Naive thymus-derived CD8-positive, alpha-beta T cell (primary cell): ENCODE data around the gene APOL5. TPM values are rescaled to one million over a fixed set of nuclear protein-coding genes. Genes with fewer than 3 reads are reported as not detected.
"Not testable (repeated sequence)": the region's sequence is repeated elsewhere in the genome, so short reads cannot be mapped to it uniquely, and the experiment has no call there.

Experiments used
- ATAC-seq, 2 donors: fragments of 150-1000 bp; cut with Tn5 transposase in 1 of 2; sonication (Bioruptor Pico), chemical (Tn5 transposase) in 1 of 2; 1 replicate in 1 of 2; 2 replicates in 1 of 2; pipeline ENCODE4 v1.10.0; 2021; ENCODE audit warnings: mild to moderate bottlenecking in 2 of 2, moderate library complexity in 2 of 2
- POLR2A ChIA-PET: fragments of 350-600 bp; sonication (Branson Sonifier 250); formaldehyde crosslinking; loops from one replicate; lab custom pipeline; 2021; ENCODE audit warnings: antibody characterized with exemption; lab: Charles Lee
- DNase-seq, 10 donors: peaks; one replicate each; pipeline versions ENCODE4 v3.0.0 to v3.0.0-alpha.2; 2020 to 2022
- H3K27ac Mint-ChIP-seq, 10 donors: one replicate each; pipeline ENCODE4 v1.8.0; 2020 to 2022; ENCODE audit warnings: mild to moderate bottlenecking in 10 of 10, mixed read lengths in 10 of 10, moderate library complexity in 4 of 10, inconsistent platforms in 1 of 10
- H3K27me3 Mint-ChIP-seq, 5 donors: one replicate each; pipeline ENCODE4 v1.8.0; 2021 to 2022; ENCODE audit warnings: mixed read lengths in 5 of 5
- H3K36me3 Mint-ChIP-seq, 3 donors: one replicate each; pipeline ENCODE4 v1.8.0; 2020 to 2022; ENCODE audit warnings: mixed read lengths in 3 of 3, mild to moderate bottlenecking in 2 of 3, inconsistent platforms in 1 of 3
- H3K4me1 Mint-ChIP-seq, 4 donors: one replicate each; pipeline ENCODE4 v1.8.0; 2021 to 2022; ENCODE audit warnings: mixed read lengths in 4 of 4
- H3K4me3 Mint-ChIP-seq, 10 donors: one replicate each; pipeline ENCODE4 v1.8.0; 2020 to 2022; ENCODE audit warnings: mild to moderate bottlenecking in 10 of 10, mixed read lengths in 10 of 10, moderate library complexity in 6 of 10, inconsistent platforms in 1 of 10
- H3K9me3 Mint-ChIP-seq, 9 donors: one replicate each; pipeline ENCODE4 v1.8.0; 2020 to 2022; ENCODE audit warnings: mixed read lengths in 9 of 9, mild to moderate bottlenecking in 3 of 9, inconsistent platforms in 1 of 9, moderate library complexity in 1 of 9
- polyA plus RNA-seq, 3 donors: library from polyadenylated mRNA; unstranded; fragments of 300-500 nt; fragmentation: Illumina TruSeq; gene quantifications; one replicate each; pipeline ENCODE4 v1.2.3, GENCODE V29; 2021
- total RNA-seq, 8 experiments: library from RNA in 2 of 8; stranded (reverse) in 2 of 8; gene quantifications; one replicate each; pipeline ENCODE4 v1.2.3 and lab custom pipeline; 2021 to 2026

APOL5 gene
- total RNA-seq (not detected), polyA plus RNA-seq (not detected), total RNA-seq (lab: John Stamatoyannopoulos, UW) (0 reads per million in 6 experiments)

- Mint-ChIP-seq H3K27ac (no peak within 1 kb of the TSS), H3K9me3 (peaks cover 0 to 10% (median 5%) of the 10 kb centered on the region in 9 donors), H3K4me1 (no peaks in the 10 kb centered on the region), H3K36me3 (peaks cover 0 to 12% (median 8%) of the 10 kb centered on the region in 3 donors), H3K4me3 (no peak within 1 kb of the TSS), H3K27me3 (peaks cover 0 to 7% (median 6%) of the 10 kb centered on the region in 5 donors)
- POLR2A ChIA-PET, result no interaction called here
- ATAC-seq (no peak), DNase-seq (no peak)
These were observed at the start of gene APOL5 for GRCh38 chr22:35717572-35717971. Gene APOL5 (plus strand): TSS chr22:35717872. CDS start chr22:35717872, 0 bp downstream.

GRCh38 chr22:35674335-35674734 is 43.3 kb upstream of the APOL5 start:
- H3K27ac Mint-ChIP-seq, result no peak overlapping the region
- H3K4me1 Mint-ChIP-seq, result peaks cover 0 to 21% (median under 1%) of the 10 kb centered on the region in 4 donors
- ATAC-seq (no peak), DNase-seq (no peak)
- H3K27me3 Mint-ChIP-seq, result no peaks in the 10 kb centered on the region
- peaks cover 0 to 28% (median 10%) of the 10 kb centered on the region in 9 donors for H3K9me3 Mint-ChIP-seq
- H3K36me3 Mint-ChIP-seq, result peaks cover 13 to 22% (median 21%) of the 10 kb centered on the region in 3 donors
- H3K4me3 Mint-ChIP-seq, result no peak overlapping the region
- POLR2A ChIA-PET, result no interaction called here

- DNase-seq, POLR2A ChIA-PET, H3K27me3 Mint-ChIP-seq, ATAC-seq, H3K27ac Mint-ChIP-seq, H3K4me3 Mint-ChIP-seq: not testable (repeated sequence)
- peaks cover 13 to 22% (median 21%) of the 10 kb centered on the region in 3 donors for H3K36me3 Mint-ChIP-seq
- peaks cover 0 to 27% (median 10%) of the 10 kb centered on the region in 9 donors for H3K9me3 Mint-ChIP-seq
- peaks cover 1 to 26% (median 4%) of the 10 kb centered on the region in 4 donors for H3K4me1 Mint-ChIP-seq
These were observed 41.6 kb upstream of the APOL5 start for GRCh38 chr22:35676065-35676464.

GRCh38 chr22:35677460-35678187 is 40.0 kb upstream of the APOL5 start:
- H3K27ac Mint-ChIP-seq, result no peak overlapping the region
- no peaks in the 10 kb centered on the region for H3K27me3 Mint-ChIP-seq
- ATAC-seq (no peak), DNase-seq (no peak)
- peaks cover 13 to 21% (median 18%) of the 10 kb centered on the region in 3 donors for H3K36me3 Mint-ChIP-seq
- H3K4me1 Mint-ChIP-seq, result peaks cover 1 to 26% (median 4%) of the 10 kb centered on the region in 4 donors
- POLR2A ChIA-PET, result no interaction called here
- H3K9me3 Mint-ChIP-seq, result peaks cover 0 to 24% (median 10%) of the 10 kb centered on the region in 9 donors
- H3K4me3 Mint-ChIP-seq, result no peak overlapping the region

- Mint-ChIP-seq H3K27me3 (peaks cover 0 to 8% (median 4%) of the 10 kb centered on the region in 5 donors), H3K27ac (peak overlapping the region in 1 of 10 donors; percentile 34), H3K9me3 (peaks cover 0 to 24% (median 10%) of the 10 kb centered on the region in 9 donors), H3K4me1 (peaks cover 2 to 26% (median 6%) of the 10 kb centered on the region in 4 donors), H3K36me3 (peaks cover 11 to 18% (median 12%) of the 10 kb centered on the region in 3 donors), H3K4me3 (no peak overlapping the region)
- no peak for ATAC-seq
- DNase-seq, result no peak
- POLR2A ChIA-PET, result interaction anchor here (0.6 kb wide), 1 partner anchor 8 kb away, joined by 5 read pairs; no protein-coding TSS in a partner anchor
These were observed 38.8 kb upstream of the APOL5 start for GRCh38 chr22:35678836-35679235.

- Mint-ChIP-seq H3K4me1 (peaks cover 2 to 26% (median 6%) of the 10 kb centered on the region in 4 donors), H3K36me3 (peaks cover 11 to 18% (median 12%) of the 10 kb centered on the region in 3 donors), H3K9me3 (peaks cover 0 to 24% (median 10%) of the 10 kb centered on the region in 9 donors)
- POLR2A ChIA-PET, result interaction anchor here (0.6 kb wide), 1 partner anchor 9 kb away, joined by 5 read pairs; no protein-coding TSS in a partner anchor
- DNase-seq (peak in 1 of 10 donors; percentile 5), ATAC-seq (peak in 1 of 2 donors; percentile 25)
- H3K27me3 Mint-ChIP-seq, H3K4me3 Mint-ChIP-seq, H3K27ac Mint-ChIP-seq: not testable (repeated sequence)
These were observed 38.2 kb upstream of the APOL5 start for GRCh38 chr22:35679492-35679891.

- no peak for ATAC-seq
- Mint-ChIP-seq H3K4me3 (no peak overlapping the region), H3K36me3 (peaks cover 3 to 7% (median 6%) of the 10 kb centered on the region in 3 donors), H3K4me1 (peaks cover 2 to 30% (median 6%) of the 10 kb centered on the region in 4 donors), H3K27me3 (peaks cover 0 to 9% (median 4%) of the 10 kb centered on the region in 5 donors), H3K9me3 (peaks cover 0 to 7% (median 0%) of the 10 kb centered on the region in 9 donors), H3K27ac (peak overlapping the region in 1 of 10 donors; percentile 49)
- no peak for DNase-seq
- POLR2A ChIA-PET, result no interaction called here
These were observed 36.1 kb upstream of the APOL5 start for GRCh38 chr22:35681454-35682052.

GRCh38 chr22:35683560-35683959 is 34.1 kb upstream of the APOL5 start:
- no peak for DNase-seq
- H3K27me3 Mint-ChIP-seq, result peaks cover 0 to 9% (median 4%) of the 10 kb centered on the region in 5 donors
- H3K4me1 Mint-ChIP-seq, result peaks cover 2 to 24% (median 6%) of the 10 kb centered on the region in 4 donors
- peaks cover 0 to 2% (median 0%) of the 10 kb centered on the region in 9 donors for H3K9me3 Mint-ChIP-seq
- peaks cover 0 to 2% (median 0%) of the 10 kb centered on the region in 3 donors for H3K36me3 Mint-ChIP-seq
- POLR2A ChIA-PET, result no interaction called here
- H3K4me3 Mint-ChIP-seq, result no peak overlapping the region
- no peak for ATAC-seq
- H3K27ac Mint-ChIP-seq, result peak overlapping the region in 4 of 10 donors; percentile 21 to 74 (median 38)

- H3K9me3 Mint-ChIP-seq, result peaks cover 0 to 2% (median 0%) of the 10 kb centered on the region in 9 donors
These were observed 33.4 kb upstream of the APOL5 start for GRCh38 chr22:35684270-35684700.

GRCh38 chr22:35684732-35685131 is 32.9 kb upstream of the APOL5 start:
- H3K4me3 Mint-ChIP-seq, result no peak overlapping the region
- POLR2A ChIA-PET, result no interaction called here
- no peak for DNase-seq
- no peak for ATAC-seq
- H3K4me1 Mint-ChIP-seq, result peaks cover under 1 to 13% (median 6%) of the 10 kb centered on the region in 4 donors
- H3K9me3 Mint-ChIP-seq, result peaks cover 0 to 2% (median 0%) of the 10 kb centered on the region in 9 donors
- H3K27me3 Mint-ChIP-seq, result peaks cover 0 to 9% (median 4%) of the 10 kb centered on the region in 5 donors
- H3K36me3 Mint-ChIP-seq, result peaks cover 0 to 2% (median 0%) of the 10 kb centered on the region in 3 donors
- H3K27ac Mint-ChIP-seq, result no peak overlapping the region

More at GRCh38 chr22:35684270-35684700, 33.4 kb upstream of the APOL5 start:
- POLR2A ChIA-PET, result no interaction called here
- no peak overlapping the region for H3K27ac Mint-ChIP-seq
- peaks cover 0 to 9% (median 4%) of the 10 kb centered on the region in 5 donors for H3K27me3 Mint-ChIP-seq
- DNase-seq (no peak), ATAC-seq (no peak)
- H3K4me1 Mint-ChIP-seq, result peaks cover 2 to 17% (median 6%) of the 10 kb centered on the region in 4 donors
- no peak overlapping the region for H3K4me3 Mint-ChIP-seq
- peaks cover 0 to 2% (median 0%) of the 10 kb centered on the region in 3 donors for H3K36me3 Mint-ChIP-seq

GRCh38 chr22:35685731-35686130 is 31.9 kb upstream of the APOL5 start:
- ATAC-seq (no peak), DNase-seq (no peak)
- peaks cover 0 to 2% (median 0%) of the 10 kb centered on the region in 3 donors for H3K36me3 Mint-ChIP-seq
- POLR2A ChIA-PET, result no interaction called here
- no peak overlapping the region for H3K4me3 Mint-ChIP-seq
- H3K9me3 Mint-ChIP-seq, result peaks cover 0 to 2% (median 0%) of the 10 kb centered on the region in 9 donors
- peaks cover 0 to 9% (median 4%) of the 10 kb centered on the region in 5 donors for H3K27me3 Mint-ChIP-seq
- H3K4me1 Mint-ChIP-seq, result peaks cover 1 to 13% (median 9%) of the 10 kb centered on the region in 4 donors
- H3K27ac Mint-ChIP-seq, result no peak overlapping the region

GRCh38 chr22:35686298-35686697 is 31.4 kb upstream of the APOL5 start:
- no peak for DNase-seq
- no peak overlapping the region for H3K4me3 Mint-ChIP-seq
- H3K27me3 Mint-ChIP-seq, result peaks cover 0 to 9% (median 4%) of the 10 kb centered on the region in 5 donors
- POLR2A ChIA-PET, result no interaction called here
- H3K4me1 Mint-ChIP-seq, result peaks cover 1 to 16% (median 9%) of the 10 kb centered on the region in 4 donors
- H3K9me3 Mint-ChIP-seq, result peaks cover 0 to 2% (median 0%) of the 10 kb centered on the region in 9 donors
- H3K36me3 Mint-ChIP-seq, result peaks cover 0 to 2% (median 0%) of the 10 kb centered on the region in 3 donors
- no peak overlapping the region for H3K27ac Mint-ChIP-seq
- no peak for ATAC-seq
